ENCODE measurements around the gene VDAC2. TPM values are rescaled to one million over a fixed set of nuclear protein-coding genes. Genes with fewer than 3 reads are reported as not detected.

VDAC2 gene
- total and polyA plus RNA-seq, 2 donors (not counting 1 experiment from before 2014, with no cell fraction given): 49.2 to 83.6 TPM

DNA sequence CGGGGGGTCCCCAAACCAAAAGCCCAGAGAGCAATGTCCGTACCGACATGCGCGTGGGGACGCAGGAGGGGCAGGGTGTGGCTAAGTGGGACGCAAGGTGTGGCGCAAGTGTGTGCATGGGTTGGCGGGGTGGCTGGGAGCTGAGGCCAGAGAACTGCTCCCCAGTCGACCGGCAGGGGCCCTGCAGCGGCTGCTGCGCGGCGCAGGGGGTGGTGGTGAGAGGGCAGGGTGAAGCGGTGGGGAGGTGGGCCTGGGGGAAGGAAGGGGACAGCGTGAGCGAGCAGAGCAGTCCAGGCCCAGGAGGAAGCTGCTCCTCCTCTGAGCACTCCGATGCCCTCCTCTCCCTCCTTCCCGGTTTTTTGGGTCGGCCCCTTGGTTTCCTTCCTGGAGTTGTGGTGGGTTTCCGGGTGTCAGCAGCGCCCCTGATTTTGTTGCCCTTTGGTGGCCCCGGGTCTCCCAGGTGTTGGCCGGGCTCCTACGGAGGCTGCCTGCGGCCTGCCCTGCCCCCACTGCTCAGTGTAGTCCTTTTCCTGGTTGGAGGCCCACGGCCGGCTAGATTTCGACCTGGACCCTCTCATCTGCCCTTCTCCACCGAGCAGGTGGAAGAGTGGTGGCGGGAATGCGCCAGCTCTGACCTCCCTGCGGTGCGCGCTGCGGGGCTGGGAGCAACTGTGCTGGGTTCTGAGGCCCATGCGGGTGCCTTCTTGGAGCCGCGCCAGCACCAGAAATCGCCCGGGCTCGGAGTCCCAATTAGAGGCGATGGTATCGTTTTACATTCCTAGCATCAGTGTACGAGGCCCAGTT, 65.7 kb downstream of the VDAC2 start:
- Histone ChIP-seq H3K4me1 (ENCODE audit: control insufficient read depth in 2 of 2, insufficient read depth in 2 of 2, low read length in 2 of 2) (no peaks in the 10 kb centered on the region), H3K9me3 (ENCODE audit: control extremely low read depth in 1 of 3, control insufficient read depth in 2 of 3, insufficient read depth in 1 of 3, low read length in 2 of 3) (peaks cover 0 to 12% (median 0%) of the 10 kb centered on the region in 3 donors), H3K36me3 (replicated peaks in 1 of 2; ENCODE audit: control extremely low read depth in 1 of 2, control insufficient read depth in 1 of 2, extremely low read depth in 1 of 2, insufficient read depth in 2 of 2, low read length in 1 of 2) (no peaks in the 10 kb centered on the region), H3K79me2 (ENCODE audit: control insufficient read depth, insufficient read depth, low read length) (no peaks in the 10 kb centered on the region), H3K27ac (ENCODE audit: low read length in 2 of 2) (no peak overlapping the region), H3K4me3 (ENCODE audit: control extremely low read depth in 1 of 5, extremely low read depth in 1 of 5, insufficient read depth in 1 of 5, low read depth in 2 of 5, low read length in 4 of 5) (no peak overlapping the region), H3K4me2 (replicated peaks; ENCODE audit: low read depth, low read length, poor library complexity, severe bottlenecking) (no peak overlapping the region), H2AFZ (ENCODE audit: insufficient read depth, low read depth, low read length, poor library complexity, severe bottlenecking) (no peak overlapping the region), H3K27me3 (replicated peaks in 1 of 4; ENCODE audit: control extremely low read depth in 1 of 4, control insufficient read depth in 3 of 4, insufficient read depth in 4 of 4, low read length in 3 of 4) (peaks cover 0 to 5% (median 2%) of the 10 kb centered on the region in 4 experiments), H3K9ac (ENCODE audit: low read length) (no peak overlapping the region), H4K20me1 (ENCODE audit: control insufficient read depth, insufficient read depth, low read length, poor library complexity, severe bottlenecking) (no peaks in the 10 kb centered on the region)
- intact Hi-C loops (cut with micrococcal nuclease): no loop called here
- 74% methylated on average over 34 of the region's 46 CpGs for WGBS (ENCODE audit: insufficient coverage)
- ChIA-PET CTCF (no interaction called here), POLR2A (no interaction called here)
- TF ChIP-seq EZH2 (IDR thresholded peaks at IDR 0.05; ENCODE audit: borderline replicate concordance, insufficient read depth, low read depth, low read length, poor library complexity, severe bottlenecking) (no peak), CTCF (IDR thresholded peaks at IDR 0.05) (no peak)
- no peak for ATAC-seq (ENCODE audit: low read depth)
- Mint-ChIP-seq H3K4me1 (no peaks in the 10 kb centered on the region), H3K9me3 (ENCODE audit: insufficient read depth) (no peaks in the 10 kb centered on the region), H3K27me3 (peaks cover 31% of the 10 kb centered on the region), H3K27ac (no peak overlapping the region), H3K4me3 (no peak overlapping the region)
- DNase-seq: no peak

DNA sequence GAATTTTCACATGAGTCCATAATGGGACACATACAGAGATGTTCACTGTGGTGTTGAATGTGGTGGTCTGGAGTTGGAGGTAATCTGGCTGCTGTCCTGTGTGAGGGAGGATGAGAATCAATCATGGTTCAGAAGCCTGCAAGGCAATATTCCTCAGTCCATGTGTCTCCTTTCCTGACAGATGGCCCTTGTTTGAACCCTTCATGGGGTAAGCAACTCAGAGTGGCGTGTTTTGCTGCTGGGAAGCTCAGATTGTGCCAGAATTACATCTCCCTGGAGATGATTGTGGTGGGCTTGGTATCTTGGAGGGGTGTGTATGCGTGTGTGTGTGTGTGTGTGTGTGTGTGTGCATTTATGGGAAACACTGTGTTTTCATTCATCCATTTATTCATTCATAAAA, 69.6 kb downstream of the VDAC2 start:
- Histone ChIP-seq H3K4me2 (replicated peaks; ENCODE audit: low read depth, low read length, poor library complexity, severe bottlenecking) (no peak overlapping the region), H2AFZ (ENCODE audit: insufficient read depth, low read depth, low read length, poor library complexity, severe bottlenecking) (no peak overlapping the region), H3K27me3 (replicated peaks in 1 of 4; ENCODE audit: control extremely low read depth in 1 of 4, control insufficient read depth in 3 of 4, insufficient read depth in 4 of 4, low read length in 3 of 4) (peaks cover 0 to 20% (median 4%) of the 10 kb centered on the region in 4 experiments), H3K4me3 (ENCODE audit: control extremely low read depth in 1 of 5, extremely low read depth in 1 of 5, insufficient read depth in 1 of 5, low read depth in 2 of 5, low read length in 4 of 5) (no peak overlapping the region), H3K9me3 (ENCODE audit: control extremely low read depth in 1 of 3, control insufficient read depth in 2 of 3, insufficient read depth in 1 of 3, low read length in 2 of 3) (peaks cover 0 to 12% (median 0%) of the 10 kb centered on the region in 3 donors), H3K4me1 (ENCODE audit: control insufficient read depth in 2 of 2, insufficient read depth in 2 of 2, low read length in 2 of 2) (no peaks in the 10 kb centered on the region), H4K20me1 (ENCODE audit: control insufficient read depth, insufficient read depth, low read length, poor library complexity, severe bottlenecking) (no peaks in the 10 kb centered on the region), H3K79me2 (ENCODE audit: control insufficient read depth, insufficient read depth, low read length) (no peaks in the 10 kb centered on the region), H3K27ac (ENCODE audit: low read length in 2 of 2) (no peak overlapping the region), H3K36me3 (replicated peaks in 1 of 2; ENCODE audit: control extremely low read depth in 1 of 2, control insufficient read depth in 1 of 2, extremely low read depth in 1 of 2, insufficient read depth in 2 of 2, low read length in 1 of 2) (no peaks in the 10 kb centered on the region), H3K9ac (ENCODE audit: low read length) (no peak overlapping the region)
- Mint-ChIP-seq H3K9me3 (ENCODE audit: insufficient read depth) (no peaks in the 10 kb centered on the region), H3K27ac (no peak overlapping the region), H3K4me1 (no peaks in the 10 kb centered on the region), H3K4me3 (no peak overlapping the region), H3K27me3 (peaks cover 38% of the 10 kb centered on the region)
- no CpG with 5 or more reads among the region's 2 CpGs for WGBS (ENCODE audit: insufficient coverage)
- DNase-seq (no peak), ATAC-seq (ENCODE audit: low read depth) (no peak)
- intact Hi-C loops (cut with micrococcal nuclease): no loop called here
- POLR2A ChIA-PET: no interaction called here
- TF ChIP-seq CTCF (IDR thresholded peaks at IDR 0.05) (no peak), EZH2 (IDR thresholded peaks at IDR 0.05; ENCODE audit: borderline replicate concordance, insufficient read depth, low read depth, low read length, poor library complexity, severe bottlenecking) (no peak)
- CTCF ChIA-PET: no interaction called here

Measured in B cell (primary cell).